GM08714 (cell line): Measurements from ENCODE around the gene ZIK1.

Experiments
- H3K4me3 ChIP-seq: fragments of 200-500 bp; sonication (Bioruptor generic); 2 replicates; pipeline ENCODE4 v1.5.1; 2014; ENCODE audit warnings: mild to moderate bottlenecking, low read length, inconsistent platforms
- ZNF274 ChIP-seq: IDR thresholded peaks from 2 replicates; pipeline ENCODE4 v1.6.1; 2012; ENCODE audit warnings: mild to moderate bottlenecking, low read depth, low read length

The ZIK1 gene

GRCh38 chr19:57583521-57584416, at the start of gene ZIK1:
Gene ZIK1, plus strand, starts transcription at chr19:57584145. Its CDS starts 212 bp downstream, at chr19:57584357.
- peak within 1 kb of the TSS; percentile 78 for H3K4me3 ChIP-seq
- TF ChIP-seq ZNF274 = no peak

GRCh38 chr19:57537953-57538547, 45.9 kb upstream of the ZIK1 start:
- H3K4me3 ChIP-seq = no peak overlapping the region
- TF ChIP-seq ZNF274 = peak; percentile 79

- no peak overlapping the region for H3K4me3 ChIP-seq
- TF ChIP-seq ZNF274 = peak; percentile 76
Measured at GRCh38 chr19:57546513-57546912, 37.4 kb upstream of the ZIK1 start.

GRCh38 chr19:57552432-57552831, 31.5 kb upstream of the ZIK1 start:
- no peak for TF ChIP-seq ZNF274

GRCh38 chr19:57557659-57558058, 26.3 kb upstream of the ZIK1 start:
- TF ChIP-seq ZNF274 = no peak
- no peak overlapping the region for H3K4me3 ChIP-seq

More at GRCh38 chr19:57552432-57552831, 31.5 kb upstream of the ZIK1 start:
- no peak overlapping the region for H3K4me3 ChIP-seq

GRCh38 chr19:57558525-57558924, 25.4 kb upstream of the ZIK1 start:
- H3K4me3 ChIP-seq = peak overlapping the region; percentile 73; the same call in 1 of the 2 replicates
- TF ChIP-seq ZNF274 = no peak

- H3K4me3 ChIP-seq = peak overlapping the region; percentile 73
- TF ChIP-seq ZNF274 = no peak
Measured at GRCh38 chr19:57559008-57559403, 24.9 kb upstream of the ZIK1 start.

- TF ChIP-seq ZNF274 = no peak
- peak within 1 kb of the TSS; percentile 73 for H3K4me3 ChIP-seq
Measured at GRCh38 chr19:57559404-57560025, 24.4 kb upstream of the ZIK1 start, which contains the start of gene ZNF550. Gene ZNF550, minus strand, starts transcription at chr19:57559863. Its CDS starts 181 bp downstream, at chr19:57559682.

- peak overlapping the region; percentile 73; the same call in 1 of the 2 replicates for H3K4me3 ChIP-seq
- no peak for TF ChIP-seq ZNF274
Measured at GRCh38 chr19:57560049-57560491, 23.9 kb upstream of the ZIK1 start.

GRCh38 chr19:57563547-57563946, 20.4 kb upstream of the ZIK1 start:
- H3K4me3 ChIP-seq = no peak overlapping the region
- no peak for TF ChIP-seq ZNF274

GRCh38 chr19:57566396-57567265, 17.3 kb upstream of the ZIK1 start:
- no peak overlapping the region for H3K4me3 ChIP-seq
- no peak for TF ChIP-seq ZNF274

GRCh38 chr19:57570707-57571106, 13.2 kb upstream of the ZIK1 start:
- no peak for TF ChIP-seq ZNF274
- no peak overlapping the region for H3K4me3 ChIP-seq

- peak; percentile 97 for TF ChIP-seq ZNF274
Measured at GRCh38 chr19:57572415-57572947, 11.5 kb upstream of the ZIK1 start.

More at GRCh38 chr19:57572415-57572947, 11.5 kb upstream of the ZIK1 start:
- H3K4me3 ChIP-seq = no peak overlapping the region
